ENCODE data around the gene NUAK1.

DNA sequence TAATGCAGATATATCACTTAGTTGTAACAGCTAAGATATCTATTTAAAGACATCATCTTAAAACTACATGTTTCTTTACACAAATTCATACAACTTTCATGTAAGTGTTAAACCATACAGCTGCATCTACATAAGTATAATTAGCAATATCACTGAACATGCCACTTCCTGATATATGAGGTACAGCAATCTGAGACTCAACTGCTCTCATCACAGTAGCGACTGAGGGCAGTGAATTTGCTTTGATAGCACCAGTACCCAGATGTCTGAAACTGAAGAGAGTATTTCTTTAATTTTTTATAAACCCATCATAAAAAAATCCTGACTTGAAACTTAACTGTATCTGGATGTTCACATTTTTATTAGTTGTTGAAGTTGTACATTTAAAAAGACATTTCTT lies 34.7 kb upstream of the NUAK1 start:
- no peak for TF ChIP-seq EZH2phosphoT487 (conservative IDR thresholded peaks at IDR 0.05; ENCODE audit: low read length)
- no peak for TF ChIP-seq CTCF (IDR thresholded peaks at IDR 0.05; ENCODE audit: insufficient read depth, low read length, poor library complexity, severe bottlenecking)

Data from SU-DHL-6 (cell line).